Osteoblast (primary cell): ENCODE measurements around the gene SPINT1. TPM values are rescaled to one million over a fixed set of nuclear protein-coding genes. Genes with fewer than 3 reads are reported as not detected.

ENCODE experiments used
- DNase-seq: peaks from one replicate; pipeline ENCODE4 v3.0.0; 2011; ENCODE audit warnings: low spot score, mixed read lengths; ENCODE audit not compliant: insufficient read length; ENCODE audit errors: missing footprints
- H2AFZ ChIP-seq: 2 replicates; pipeline ENCODE4 v1.6.0; 2011; ENCODE audit warnings: mild to moderate bottlenecking, low read length
- H3K27ac ChIP-seq: 2 replicates; pipeline ENCODE4 v1.5.1; 2011; ENCODE audit warnings: mild to moderate bottlenecking, low read depth, low read length, moderate library complexity
- H3K27me3 ChIP-seq: 2 replicates; pipeline ENCODE4 v1.6.0; 2012; ENCODE audit warnings: mild to moderate bottlenecking, control low read depth, inconsistent platforms, low read length, moderate library complexity; ENCODE audit not compliant: insufficient read depth
- H3K36me3 ChIP-seq: 2 replicates; pipeline ENCODE4 v1.5.1; 2011; ENCODE audit warnings: mild to moderate bottlenecking, low read length, control low read depth, moderate library complexity; ENCODE audit not compliant: insufficient read depth
- H3K4me1 ChIP-seq: 2 replicates; pipeline ENCODE4 v1.5.1; 2011; ENCODE audit warnings: mild to moderate bottlenecking, low read length, control low read depth, moderate library complexity; ENCODE audit not compliant: insufficient read depth
- H3K4me2 ChIP-seq: 2 replicates; pipeline ENCODE4 v1.6.0; 2011; ENCODE audit warnings: mild to moderate bottlenecking, low read length; ENCODE audit not compliant: insufficient read depth
- H3K4me3 ChIP-seq: fragments of 200-600 bp; sonication (generic); 3 replicates; pipeline ENCODE4 v1.5.1; 2012; ENCODE audit warnings: mild to moderate bottlenecking, low read length, inconsistent platforms; ENCODE audit not compliant: insufficient read depth
- H3K79me2 ChIP-seq: 2 replicates; pipeline ENCODE4 v1.6.0; 2012; ENCODE audit warnings: mild to moderate bottlenecking, low read length, control low read depth, inconsistent platforms; ENCODE audit not compliant: insufficient read depth
- H3K9me3 ChIP-seq: 2 replicates; pipeline ENCODE4 v1.5.1; 2011; ENCODE audit warnings: low read depth, low read length, control low read depth
- H4K20me1 ChIP-seq: 2 replicates; pipeline ENCODE4 v1.6.0; 2012; ENCODE audit warnings: mild to moderate bottlenecking, low read length, control low read depth; ENCODE audit not compliant: insufficient read depth
- CTCF ChIP-seq: IDR thresholded peaks from 2 replicates; pipeline ENCODE4 v1.5.1; 2011; ENCODE audit warnings: mild to moderate bottlenecking, low read depth, low read length, moderate library complexity; ENCODE audit errors: extremely low read depth
- total RNA-seq: library from RNA; depleted of rRNA; stranded (reverse); fragments of >200 nt; gene quantifications from 2 replicates; pipeline ENCODE4 v1.2.3, GENCODE V29; 2012

The SPINT1 gene
- total RNA-seq, 1 donor = 0.72 TPM

GRCh38 chr15:40826423-40827075 lies 17.3 kb upstream of the SPINT1 start:
- H4K20me1 ChIP-seq = no peaks in the 10 kb centered on the region
- no peak for DNase-seq
- H3K9me3 ChIP-seq = no peaks in the 10 kb centered on the region
- no peak for TF ChIP-seq CTCF
- peaks cover 12% of the 10 kb centered on the region for H3K27me3 ChIP-seq
- no peaks in the 10 kb centered on the region for H3K79me2 ChIP-seq
- no peak overlapping the region for H3K4me3 ChIP-seq
- no peak overlapping the region for H3K4me2 ChIP-seq
- no peaks in the 10 kb centered on the region for H3K36me3 ChIP-seq
- no peaks in the 10 kb centered on the region for H3K4me1 ChIP-seq
- no peak overlapping the region for H3K27ac ChIP-seq
- H2AFZ ChIP-seq = no peak overlapping the region

- H3K27ac ChIP-seq = no peak within 1 kb of the TSS
- H4K20me1 ChIP-seq = no peaks in the 10 kb centered on the region
- H3K79me2 ChIP-seq = no peaks in the 10 kb centered on the region
- H3K4me3 ChIP-seq = no peak within 1 kb of the TSS
- H3K36me3 ChIP-seq = no peaks in the 10 kb centered on the region
- no peaks in the 10 kb centered on the region for H3K4me1 ChIP-seq
- no peak within 1 kb of the TSS for H2AFZ ChIP-seq
- H3K4me2 ChIP-seq = no peak within 1 kb of the TSS
- DNase-seq = peak; percentile 51
- H3K27me3 ChIP-seq = peaks cover 12% of the 10 kb centered on the region
- H3K9me3 ChIP-seq = no peaks in the 10 kb centered on the region
- no peak for TF ChIP-seq CTCF
These were observed 15.3 kb upstream of the SPINT1 start, which contains the start of gene PPP1R14D for GRCh38 chr15:40828447-40829036. TSS of gene PPP1R14D (minus strand) at chr15:40828708. CDS start at chr15:40828641, 67 bp downstream.

DNA sequence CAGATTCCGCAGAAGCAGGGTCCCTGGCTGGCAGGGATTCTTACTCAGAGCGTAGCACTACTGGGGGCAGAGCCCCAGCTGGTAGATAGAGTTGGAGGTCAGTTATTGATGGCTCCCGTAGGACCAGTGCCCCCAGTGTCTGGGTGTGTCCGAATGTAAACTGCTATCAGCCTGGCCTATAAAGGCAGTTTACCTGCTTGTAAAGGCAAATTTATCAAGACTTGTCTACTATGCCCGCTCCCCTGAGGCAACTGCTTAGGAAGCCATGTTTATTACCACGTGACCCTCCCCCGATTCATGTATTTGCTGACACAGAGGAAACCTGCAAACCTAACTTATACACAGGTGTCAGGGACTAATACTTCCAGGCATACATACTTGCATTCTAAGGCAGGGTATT lies 14.7 kb upstream of the SPINT1 start:
- no peak for TF ChIP-seq CTCF

GRCh38 chr15:40830884-40831283 lies 13.0 kb upstream of the SPINT1 start:
- Histone ChIP-seq H3K79me2 (no peaks in the 10 kb centered on the region), H3K4me1 (no peaks in the 10 kb centered on the region), H2AFZ (no peak overlapping the region), H3K9me3 (no peaks in the 10 kb centered on the region), H3K27me3 (peaks cover 12% of the 10 kb centered on the region), H3K36me3 (no peaks in the 10 kb centered on the region), H3K27ac (no peak overlapping the region), H3K4me3 (no peak overlapping the region), H3K4me2 (no peak overlapping the region), H4K20me1 (no peaks in the 10 kb centered on the region)
- DNase-seq = no peak
- no peak for TF ChIP-seq CTCF

More for the DNA sequence above, 14.7 kb upstream of the SPINT1 start:
- no peak overlapping the region for H2AFZ ChIP-seq
- peaks cover 12% of the 10 kb centered on the region for H3K27me3 ChIP-seq
- no peaks in the 10 kb centered on the region for H3K9me3 ChIP-seq
- H3K36me3 ChIP-seq = no peaks in the 10 kb centered on the region
- DNase-seq = no peak
- H3K4me2 ChIP-seq = no peak overlapping the region
- no peaks in the 10 kb centered on the region for H3K79me2 ChIP-seq
- no peaks in the 10 kb centered on the region for H3K4me1 ChIP-seq
- no peak overlapping the region for H3K27ac ChIP-seq
- H3K4me3 ChIP-seq = no peak overlapping the region
- H4K20me1 ChIP-seq = no peaks in the 10 kb centered on the region
